ENCODE results near the gene ASAP3. TPM values are rescaled to one million over a fixed set of nuclear protein-coding genes. Genes with fewer than 3 reads are reported as not detected.

ASAP3 gene
- total RNA-seq, 1 experiment from 2014 or later = 12.1 TPM

- ChIA-PET POLR2A (no interaction called here), CTCF (no interaction called here)
- intact Hi-C loops (cut with micrococcal nuclease; ENCODE audit: unreplicated experiment) = no loop called here
- Mint-ChIP-seq H3K9me3 (ENCODE audit: unreplicated experiment) (no peaks in the 10 kb centered on the region), H3K36me3 (ENCODE audit: insufficient read depth, unreplicated experiment) (no peaks in the 10 kb centered on the region), H3K27ac (ENCODE audit: unreplicated experiment) (no peak overlapping the region), H3K4me3 (ENCODE audit: unreplicated experiment) (no peak overlapping the region), H3K4me1 (ENCODE audit: low read depth, unreplicated experiment) (no peaks in the 10 kb centered on the region), H3K27me3 (ENCODE audit: insufficient read depth, unreplicated experiment) (no peaks in the 10 kb centered on the region)
- Histone ChIP-seq H3K4me3 (ENCODE audit: low read depth, low read length) (no peak overlapping the region), H3K9me3 (no peaks in the 10 kb centered on the region), H3K4me1 (no peaks in the 10 kb centered on the region), H3K27me3 (replicated peaks; ENCODE audit: control insufficient read depth, insufficient read depth, low read length) (no peaks in the 10 kb centered on the region), H3K36me3 (ENCODE audit: control insufficient read depth, insufficient read depth, low read length) (no peaks in the 10 kb centered on the region; the same call in 1 of the 2 replicates)
- no peak for DNase-seq
- BruUV-seq (replicated peaks) = no TSS peak
- TF ChIP-seq CTCF (IDR thresholded peaks at IDR 0.05; ENCODE audit: insufficient read depth in 1 of 2, low read depth in 1 of 2, low read length in 1 of 2, severe bottlenecking in 1 of 2, unreplicated experiment in 1 of 2) = no peak
Observed at GRCh38 chr1:23444104-23444533, 39.9 kb downstream of the ASAP3 start.

- H3K36me3 Mint-ChIP-seq (ENCODE audit: insufficient read depth, unreplicated experiment) = peaks cover 5% of the 10 kb centered on the region
- no peak overlapping the region for H3K27ac Mint-ChIP-seq (ENCODE audit: unreplicated experiment)
- intact Hi-C loops (cut with micrococcal nuclease; ENCODE audit: unreplicated experiment) = no loop called here
- H3K4me3 Mint-ChIP-seq (ENCODE audit: unreplicated experiment) = no peak overlapping the region
- POLR2A ChIA-PET = no interaction called here
- TF ChIP-seq CTCF (IDR thresholded peaks at IDR 0.05; ENCODE audit: insufficient read depth in 1 of 2, low read depth in 1 of 2, low read length in 1 of 2, severe bottlenecking in 1 of 2, unreplicated experiment in 1 of 2) = no peak
- no peak for DNase-seq
- Histone ChIP-seq H3K9me3 (no peaks in the 10 kb centered on the region), H3K27me3 (replicated peaks; ENCODE audit: control insufficient read depth, insufficient read depth, low read length) (no peaks in the 10 kb centered on the region), H3K4me1 (no peaks in the 10 kb centered on the region), H3K4me3 (ENCODE audit: low read depth, low read length) (no peak overlapping the region), H3K36me3 (ENCODE audit: control insufficient read depth, insufficient read depth, low read length) (no peaks in the 10 kb centered on the region; the same call in 1 of the 2 replicates)
- no peaks in the 10 kb centered on the region for H3K9me3 Mint-ChIP-seq (ENCODE audit: unreplicated experiment)
- no TSS peak for BruUV-seq (replicated peaks)
- no peaks in the 10 kb centered on the region for H3K27me3 Mint-ChIP-seq (ENCODE audit: insufficient read depth, unreplicated experiment)
- H3K4me1 Mint-ChIP-seq (ENCODE audit: low read depth, unreplicated experiment) = no peaks in the 10 kb centered on the region
- CTCF ChIA-PET = interaction anchor here (0.7 kb wide), 1 partner anchor 17 kb away, joined by 3 read pairs; no protein-coding TSS in a partner anchor
Observed at GRCh38 chr1:23442751-23443150, 41.2 kb downstream of the ASAP3 start.

- CTCF ChIA-PET = no interaction called here
- BruUV-seq (replicated peaks) = no TSS peak
- peaks cover 7% of the 10 kb centered on the region for H3K36me3 Mint-ChIP-seq (ENCODE audit: insufficient read depth, unreplicated experiment)
Observed at GRCh38 chr1:23441446-23442148, 42.4 kb downstream of the ASAP3 start.

More at GRCh38 chr1:23441446-23442148, 42.4 kb downstream of the ASAP3 start:
- Mint-ChIP-seq H3K27me3 (ENCODE audit: insufficient read depth, unreplicated experiment) (no peaks in the 10 kb centered on the region), H3K27ac (ENCODE audit: unreplicated experiment) (no peak overlapping the region), H3K9me3 (ENCODE audit: unreplicated experiment) (no peaks in the 10 kb centered on the region), H3K4me3 (ENCODE audit: unreplicated experiment) (no peak overlapping the region), H3K4me1 (ENCODE audit: low read depth, unreplicated experiment) (no peaks in the 10 kb centered on the region)
- TF ChIP-seq CTCF (IDR thresholded peaks at IDR 0.05; ENCODE audit: insufficient read depth in 1 of 2, low read depth in 1 of 2, low read length in 1 of 2, severe bottlenecking in 1 of 2, unreplicated experiment in 1 of 2) = no peak
- no peak overlapping the region for H3K4me3 ChIP-seq (ENCODE audit: low read depth, low read length)
- H3K36me3 ChIP-seq (ENCODE audit: control insufficient read depth, insufficient read depth, low read length) = no peaks in the 10 kb centered on the region; the same call in 1 of the 2 replicates
- H3K9me3 ChIP-seq = no peaks in the 10 kb centered on the region
- POLR2A ChIA-PET = no interaction called here
- intact Hi-C loops (cut with micrococcal nuclease; ENCODE audit: unreplicated experiment) = no loop called here
- no peaks in the 10 kb centered on the region for H3K4me1 ChIP-seq
- no peaks in the 10 kb centered on the region for H3K27me3 ChIP-seq (replicated peaks; ENCODE audit: control insufficient read depth, insufficient read depth, low read length)
- DNase-seq = no peak
